Measurements from ENCODE around the gene CTIF.
"Not testable (repeated sequence)": the region's sequence is repeated elsewhere in the genome, so short reads cannot be mapped to it uniquely, and the experiment has no call there.

Gene CTIF

DNA sequence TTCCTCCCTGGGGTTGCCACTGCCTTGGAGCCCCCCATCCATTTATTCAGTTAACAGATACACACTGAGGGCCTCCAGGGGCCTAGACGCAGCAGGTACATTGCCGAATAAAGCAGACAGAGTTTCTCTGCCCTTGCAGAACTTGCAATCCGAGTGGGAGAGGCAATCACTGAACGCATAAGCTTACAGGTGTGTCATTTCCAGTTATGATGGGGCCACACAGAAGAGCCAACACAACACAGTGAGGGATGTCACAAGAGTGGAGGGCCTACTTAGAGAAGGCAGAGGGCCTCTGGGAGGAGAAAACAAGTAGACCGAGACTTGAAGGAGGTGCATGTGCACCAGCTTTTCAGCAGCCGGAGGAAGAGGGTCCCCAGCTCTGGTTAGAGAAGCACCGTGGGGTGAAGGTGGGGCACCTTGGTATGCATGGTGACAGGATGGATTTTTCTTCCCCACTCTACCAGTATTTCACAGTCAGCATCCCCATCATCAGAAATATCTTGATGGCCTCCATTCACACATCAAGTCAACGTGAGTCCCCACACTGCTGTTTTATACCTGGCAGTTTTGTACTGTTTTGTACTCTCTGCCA lies 261.0 kb downstream of the CTIF start:
- DNase-seq (ENCODE audit: low read depth in 2 of 2, low spot score in 1 of 2): no peak

DNA sequence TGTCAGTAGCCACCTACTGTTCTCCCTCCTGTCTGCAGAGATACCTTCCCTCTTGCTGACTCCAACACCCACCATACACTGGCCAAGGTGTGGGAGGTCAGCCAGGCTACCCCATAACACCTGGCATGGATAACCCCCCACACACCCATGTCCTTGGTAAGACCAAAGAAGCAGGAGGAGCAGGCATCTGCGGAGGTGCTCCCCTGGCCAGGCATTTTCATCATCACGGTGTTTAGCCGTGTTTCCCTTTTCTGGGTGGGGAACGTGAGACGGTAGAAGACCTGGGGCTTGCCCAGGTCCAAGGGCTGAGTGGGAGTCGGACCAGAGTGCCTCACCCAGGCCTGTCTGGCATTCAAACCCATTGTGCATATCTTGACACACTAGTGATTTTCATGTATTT lies 261.6 kb downstream of the CTIF start:
- DNase-seq (ENCODE audit: low read depth in 2 of 2, low spot score in 1 of 2): no peak

DNA sequence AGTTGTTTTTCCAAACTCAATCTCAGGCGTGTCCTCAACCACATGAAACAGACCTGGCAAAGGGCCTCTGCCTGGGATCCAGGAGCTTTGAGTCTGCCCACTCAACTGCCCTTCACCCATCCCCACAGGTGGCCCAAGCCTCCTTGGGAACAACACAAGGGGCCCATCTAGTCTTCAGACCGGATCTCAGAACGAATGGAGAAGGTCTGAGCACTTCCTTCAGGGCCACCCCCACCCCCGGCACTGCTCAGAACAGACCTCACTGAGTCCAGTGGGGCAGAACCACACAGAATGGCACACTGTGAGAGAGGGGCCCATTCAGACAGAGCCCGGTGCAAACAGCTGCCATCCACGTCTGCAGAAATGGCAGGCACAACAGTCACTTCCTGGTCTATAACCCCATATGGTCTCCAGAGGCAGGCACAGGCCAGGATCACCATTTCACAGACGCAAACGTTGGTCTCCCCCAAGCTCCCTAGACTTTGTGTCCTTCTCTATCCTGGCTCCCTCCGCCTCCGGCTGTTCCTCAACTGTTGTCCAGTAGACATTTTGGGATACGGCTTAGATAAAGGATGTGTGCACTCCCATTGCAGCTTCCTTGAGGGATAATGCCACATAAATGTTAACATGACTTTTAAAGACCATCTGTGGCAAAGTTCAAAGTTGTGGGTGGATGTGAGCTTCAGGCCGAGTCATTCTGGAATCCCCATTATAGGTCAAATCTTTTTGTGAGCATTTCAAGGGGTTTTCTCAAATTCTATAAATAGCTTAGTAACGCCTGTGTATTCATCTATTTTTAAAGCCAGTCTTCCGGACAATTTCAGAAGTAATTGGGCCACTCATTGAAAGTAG lies 262.3 kb downstream of the CTIF start:
- DNase-seq (ENCODE audit: low read depth in 2 of 2, low spot score in 1 of 2): no peak

DNA sequence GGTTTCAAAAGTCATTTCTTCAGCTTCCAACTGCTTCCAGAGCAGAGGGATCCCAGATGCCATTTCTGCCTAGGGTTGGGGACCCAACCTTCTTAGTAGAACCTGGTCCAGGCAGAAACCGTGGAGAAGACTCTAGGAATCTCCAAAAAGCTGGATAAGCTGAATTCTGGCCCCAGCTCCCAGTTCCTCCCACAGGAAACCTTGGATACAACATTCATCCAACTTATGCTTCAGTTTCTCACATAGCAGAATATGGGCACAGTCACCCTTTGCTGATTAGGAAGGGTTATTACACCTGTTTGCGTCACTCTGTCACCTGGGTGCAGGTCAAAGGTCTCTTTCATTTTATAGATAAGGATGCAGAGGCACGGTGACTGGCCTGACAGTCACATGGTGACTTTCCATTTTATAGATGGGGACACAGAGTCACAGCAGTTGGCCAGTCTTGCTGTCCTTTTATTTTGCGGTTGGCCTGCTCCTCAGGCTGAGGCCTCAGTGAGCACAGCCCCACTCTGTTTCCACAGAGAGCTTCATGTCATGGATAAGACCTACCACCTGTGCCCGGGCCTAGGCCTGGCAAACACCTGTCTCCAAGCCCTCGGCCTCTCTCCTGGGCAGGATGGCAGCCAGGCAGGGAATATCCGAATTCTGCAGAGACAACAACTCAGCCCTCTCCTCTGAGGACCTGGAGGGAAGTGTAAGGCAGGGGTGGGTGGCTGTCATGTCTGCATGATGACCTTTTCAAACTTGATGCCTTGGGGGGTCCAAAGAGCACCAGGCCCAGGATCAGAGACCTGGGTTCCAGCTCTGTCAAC lies 263.1 kb downstream of the CTIF start:
- no peak for DNase-seq (ENCODE audit: low read depth in 2 of 2, low spot score in 1 of 2)

DNA sequence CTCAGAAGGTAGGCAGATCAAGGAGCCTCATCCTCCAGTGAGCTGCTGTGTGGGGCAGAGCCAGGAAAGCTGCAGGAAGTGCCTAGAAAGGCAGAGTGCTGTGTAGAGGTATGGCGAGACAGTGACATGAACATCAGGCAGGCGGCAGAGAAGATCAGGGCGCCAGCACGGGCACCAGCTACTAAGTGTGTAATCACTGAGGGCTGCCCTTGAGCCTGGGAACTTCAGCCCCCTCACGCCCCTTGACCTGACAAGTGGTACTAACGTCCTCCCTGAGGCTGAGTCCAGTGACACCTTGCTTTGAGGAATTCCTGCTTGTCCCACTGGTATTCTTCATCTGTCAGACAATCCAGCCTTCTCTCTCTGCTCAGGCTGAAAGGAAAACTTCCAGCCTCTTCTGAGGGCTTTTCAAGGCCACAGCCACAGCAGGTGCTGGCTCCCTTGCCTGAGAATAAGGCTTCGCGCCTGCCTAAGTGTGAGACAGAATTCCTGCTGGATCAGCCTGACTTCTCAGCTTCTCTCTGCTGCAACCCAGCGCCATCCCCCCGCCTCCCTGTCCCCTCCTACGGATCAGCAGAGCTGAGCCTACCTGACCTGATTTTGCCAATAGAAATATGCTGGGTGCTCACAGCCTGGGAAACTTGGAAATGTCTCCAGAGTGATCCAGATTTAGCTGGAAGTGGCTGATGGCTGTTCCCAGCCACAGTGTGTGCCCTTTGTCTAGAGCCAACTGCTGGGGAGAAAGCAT lies 263.9 kb downstream of the CTIF start:
- DNase-seq (ENCODE audit: low read depth in 2 of 2, low spot score in 1 of 2): no peak

DNA sequence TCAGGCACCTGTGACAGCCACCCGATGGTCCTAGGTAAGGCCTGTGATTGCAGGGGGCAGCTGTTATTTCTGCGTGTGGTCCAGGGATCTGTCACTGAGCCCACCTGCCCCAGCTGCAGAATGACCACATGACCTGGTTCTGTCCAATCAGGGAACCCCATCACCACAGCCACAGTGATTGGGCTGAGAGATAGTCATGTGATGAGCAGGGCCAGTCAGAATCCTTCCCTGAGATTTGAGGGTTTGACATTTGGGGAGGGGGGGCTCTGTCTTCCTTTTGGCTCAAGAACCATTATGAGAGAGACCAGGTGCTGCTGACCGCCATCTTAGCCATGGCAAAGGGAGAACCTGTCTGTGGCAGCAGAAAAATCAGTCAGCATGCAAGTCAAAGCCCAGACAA lies 264.7 kb downstream of the CTIF start:
- no peak for DNase-seq (ENCODE audit: low read depth in 2 of 2, low spot score in 1 of 2)

DNA sequence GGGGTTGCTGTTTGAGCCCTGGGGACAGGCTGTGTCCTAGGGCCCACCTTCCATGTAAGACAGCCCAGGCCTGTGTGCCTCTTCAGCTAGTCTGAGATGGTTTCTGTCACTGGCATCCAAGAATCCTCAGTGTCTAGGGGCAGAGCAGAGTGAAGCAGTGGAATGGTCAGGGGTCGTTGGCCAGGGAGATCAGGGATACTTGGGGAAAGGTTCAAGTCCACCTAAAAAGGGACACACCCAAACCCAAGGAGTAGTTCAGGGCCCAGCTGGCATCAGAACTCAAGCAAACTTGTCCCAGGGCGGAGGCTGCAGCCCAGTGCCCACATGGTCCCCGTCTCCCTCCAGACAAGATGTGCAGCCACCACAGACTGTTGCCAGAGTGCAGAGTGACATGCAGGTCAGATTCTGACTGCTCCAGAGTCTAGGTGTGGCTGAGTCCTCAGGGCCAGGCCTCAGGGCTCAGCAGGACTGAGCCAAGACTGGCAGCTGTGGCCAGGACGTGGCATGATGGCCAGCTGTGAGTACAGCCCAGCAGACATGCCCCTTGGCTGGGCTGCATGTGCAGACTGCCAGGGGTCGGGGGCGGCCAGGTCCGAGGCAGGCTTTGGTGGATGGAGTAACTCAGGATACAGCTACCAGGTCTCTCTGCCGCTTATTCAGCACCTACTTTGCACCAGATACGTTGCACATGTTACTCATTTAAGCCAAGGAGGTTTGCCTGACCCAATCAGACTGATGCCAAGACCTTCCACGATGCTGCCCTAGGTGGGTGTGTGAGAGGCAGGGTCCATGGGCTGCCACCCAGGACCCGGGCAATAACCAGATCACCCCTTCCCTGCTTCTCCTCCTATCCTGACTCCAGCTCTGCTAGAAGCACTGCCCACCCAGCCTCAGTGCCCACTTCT lies 265.4 kb downstream of the CTIF start:
- DNase-seq (ENCODE audit: low read depth in 2 of 2, low spot score in 1 of 2): no peak

DNA sequence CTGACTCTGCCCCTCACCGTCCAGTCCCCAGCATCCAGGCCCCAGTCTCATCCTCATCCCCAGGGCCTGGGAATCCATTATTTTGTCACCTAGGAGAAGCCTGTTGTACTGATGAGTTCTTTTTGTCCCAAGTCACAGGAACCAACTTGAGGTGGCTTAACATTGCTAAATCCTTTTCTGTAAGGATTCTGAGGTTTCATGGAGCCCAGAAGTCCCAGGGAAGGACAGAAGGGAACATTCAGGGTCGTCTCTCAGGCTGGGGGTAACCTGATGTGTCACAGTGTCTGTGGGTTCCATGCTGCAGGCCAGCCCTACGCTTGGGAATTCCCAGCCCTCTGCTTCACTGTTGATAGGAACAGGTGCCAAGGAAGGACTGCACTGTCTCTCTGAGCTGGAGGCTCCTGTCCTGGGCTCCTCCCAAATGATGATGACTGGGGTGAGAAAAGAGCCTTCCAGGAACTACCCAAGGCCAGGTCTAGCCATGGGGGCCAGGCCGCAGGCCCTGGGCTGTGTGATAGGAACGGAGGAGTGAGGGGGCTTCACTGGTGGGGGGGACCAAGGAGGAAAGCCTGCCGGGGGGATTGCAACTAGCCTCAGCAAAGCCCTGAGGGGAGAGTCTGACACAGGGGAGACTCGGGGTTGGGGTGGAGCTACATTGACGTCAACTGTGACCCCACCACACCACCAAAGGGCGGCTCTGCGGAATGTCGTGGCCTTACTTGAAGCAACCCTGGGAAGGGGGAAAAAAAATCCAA lies 266.2 kb downstream of the CTIF start:
- DNase-seq (ENCODE audit: low read depth in 2 of 2, low spot score in 1 of 2): no peak

DNA sequence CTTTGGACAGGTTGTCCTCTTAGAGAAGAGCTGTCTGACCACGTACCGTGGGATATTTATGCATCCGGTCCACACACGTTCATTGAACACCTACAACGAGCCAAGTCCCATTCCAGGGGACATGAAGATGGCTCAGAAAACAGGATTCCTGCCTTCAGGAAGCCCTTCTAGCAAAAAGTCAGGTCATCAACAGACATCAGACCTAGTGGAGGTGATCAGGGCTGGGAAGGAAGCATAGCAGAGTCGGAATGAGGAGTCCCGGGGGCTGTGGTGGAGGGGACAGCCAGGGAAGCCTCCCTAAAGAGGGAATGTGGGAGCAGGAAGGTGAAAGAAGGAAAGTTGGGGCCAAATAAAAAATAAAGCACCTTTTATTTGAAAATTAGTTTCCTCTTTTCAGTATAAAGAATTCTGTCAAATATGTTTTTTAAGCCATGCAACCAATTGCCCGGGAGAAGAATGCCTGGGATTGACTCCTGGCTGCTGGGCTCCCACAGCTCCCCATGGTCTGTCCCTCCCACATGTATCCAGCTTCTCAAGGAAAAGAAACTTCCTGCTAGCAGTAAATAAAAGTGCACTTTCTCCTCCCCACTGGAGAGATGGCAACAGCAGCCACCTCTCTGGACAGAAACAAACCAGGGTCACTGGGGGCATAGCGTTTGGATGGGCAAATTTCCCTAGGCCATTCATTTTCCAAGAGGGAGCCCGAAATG lies 267.1 kb downstream of the CTIF start:
- no peak for DNase-seq (ENCODE audit: low read depth in 2 of 2, low spot score in 1 of 2)

DNA sequence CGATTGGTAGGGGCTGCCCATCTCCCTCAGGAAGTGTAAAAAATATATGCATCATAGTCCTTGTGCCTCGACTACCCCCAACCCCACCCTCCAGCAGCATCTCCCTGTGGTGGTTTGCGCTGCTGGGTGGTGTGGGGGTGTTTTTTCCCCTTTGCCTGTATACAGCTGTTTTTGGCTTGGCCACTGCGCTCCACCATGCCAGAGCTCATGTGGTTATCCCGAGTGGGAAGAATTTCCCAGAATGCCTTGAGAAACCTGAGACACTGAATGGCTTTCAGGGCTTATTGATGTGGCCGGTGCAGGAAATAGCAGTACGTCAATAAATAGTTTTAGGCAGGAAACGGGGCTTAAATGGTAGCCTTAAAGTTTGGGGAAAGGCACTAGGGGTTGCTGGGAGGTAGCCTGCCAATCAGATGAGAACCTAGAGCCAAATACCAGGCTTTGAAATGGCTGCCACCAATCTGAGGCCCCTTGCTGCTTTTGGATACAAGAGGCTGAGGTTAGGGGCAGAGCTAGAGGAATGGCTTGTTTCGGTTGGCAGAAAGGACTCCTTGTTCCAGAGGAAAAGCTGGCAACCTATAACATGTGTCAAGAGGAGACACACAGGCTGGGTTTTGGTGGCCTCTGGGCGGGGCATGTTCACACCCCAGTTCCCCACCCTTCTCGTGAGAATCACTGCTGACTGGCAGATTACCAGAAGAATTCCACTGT lies 267.9 kb downstream of the CTIF start:
- DNase-seq (ENCODE audit: low read depth in 2 of 2, low spot score in 1 of 2): no peak

DNA sequence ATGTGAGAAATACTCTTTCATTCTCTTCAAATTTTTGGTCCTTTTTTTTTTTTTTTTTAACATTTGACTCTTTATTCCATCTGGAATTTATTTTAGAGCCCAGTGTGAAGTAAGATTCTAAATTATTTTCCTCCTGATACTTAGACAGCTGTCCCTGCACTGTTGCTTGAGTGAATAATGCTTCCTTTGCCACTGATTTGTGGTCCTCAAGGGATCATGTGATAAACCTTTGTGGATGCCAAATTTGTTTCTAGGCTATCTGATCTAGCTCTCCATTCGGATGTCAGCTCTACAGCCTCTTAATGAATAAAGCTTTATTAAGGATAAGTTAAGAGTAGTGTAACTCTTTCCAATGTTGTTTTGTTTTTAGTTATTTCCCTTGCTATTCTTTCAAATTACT lies 269.6 kb downstream of the CTIF start:
- no peak for DNase-seq (ENCODE audit: low read depth in 2 of 2, low spot score in 1 of 2)

DNA sequence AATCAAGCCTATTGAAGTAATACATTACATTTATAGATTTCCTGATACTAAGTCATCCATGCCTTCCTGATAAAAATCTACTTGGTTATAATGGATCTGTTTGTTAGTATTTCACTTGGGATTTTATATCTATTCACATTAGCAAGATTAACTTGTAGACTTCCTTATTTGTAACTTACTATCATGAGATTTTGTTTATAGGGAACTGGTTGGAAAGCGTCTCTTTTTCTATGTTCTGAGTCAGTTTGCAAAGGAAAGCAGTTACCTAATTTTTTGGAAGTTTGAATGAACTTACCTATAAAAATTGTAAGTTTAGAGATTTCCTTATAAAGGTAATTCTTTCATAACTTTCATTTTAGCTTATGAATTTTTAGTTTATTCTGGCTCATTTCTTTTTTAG lies 270.5 kb downstream of the CTIF start:
- no peak for DNase-seq (ENCODE audit: low read depth in 2 of 2, low spot score in 1 of 2)

DNA sequence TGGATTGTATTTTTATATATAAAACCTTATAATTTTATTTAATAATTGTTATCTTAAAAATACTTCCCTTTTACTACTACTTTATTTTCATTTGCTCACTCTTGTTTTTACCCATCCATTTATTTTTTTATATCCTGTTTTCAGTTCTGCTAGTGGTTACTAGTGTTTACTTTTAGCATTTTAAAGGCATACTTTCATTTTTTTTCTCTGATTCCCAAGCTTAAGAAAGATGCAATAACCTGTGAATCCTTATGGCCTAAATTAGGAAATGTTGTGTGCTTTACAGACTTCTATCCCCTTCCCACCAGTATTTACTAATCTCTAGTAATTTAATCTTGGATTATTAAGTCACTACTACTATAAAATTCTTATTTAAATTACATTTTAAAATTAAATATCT lies 272.0 kb downstream of the CTIF start:
- no peak for DNase-seq (ENCODE audit: low read depth in 2 of 2, low spot score in 1 of 2)

DNA sequence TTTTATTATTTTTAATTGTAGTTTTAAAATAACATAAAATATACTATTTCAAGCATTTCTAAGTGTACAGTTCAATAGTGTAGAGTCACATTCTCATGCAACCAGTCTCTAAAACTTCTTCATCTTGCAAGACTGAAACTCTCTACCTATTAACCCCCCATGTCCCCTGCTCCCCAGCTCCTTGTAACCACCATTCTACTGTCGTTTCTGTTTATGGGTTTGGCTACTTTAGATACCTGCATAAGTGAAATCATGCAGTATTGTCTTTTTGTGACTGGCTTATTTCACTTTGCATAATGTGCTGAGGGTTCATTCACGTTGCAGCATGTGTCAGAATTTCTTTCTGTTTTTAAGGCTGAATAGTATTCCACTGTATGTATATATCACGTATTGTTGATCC lies 272.6 kb downstream of the CTIF start:
- DNase-seq (ENCODE audit: low read depth in 2 of 2, low spot score in 1 of 2): no peak

DNA sequence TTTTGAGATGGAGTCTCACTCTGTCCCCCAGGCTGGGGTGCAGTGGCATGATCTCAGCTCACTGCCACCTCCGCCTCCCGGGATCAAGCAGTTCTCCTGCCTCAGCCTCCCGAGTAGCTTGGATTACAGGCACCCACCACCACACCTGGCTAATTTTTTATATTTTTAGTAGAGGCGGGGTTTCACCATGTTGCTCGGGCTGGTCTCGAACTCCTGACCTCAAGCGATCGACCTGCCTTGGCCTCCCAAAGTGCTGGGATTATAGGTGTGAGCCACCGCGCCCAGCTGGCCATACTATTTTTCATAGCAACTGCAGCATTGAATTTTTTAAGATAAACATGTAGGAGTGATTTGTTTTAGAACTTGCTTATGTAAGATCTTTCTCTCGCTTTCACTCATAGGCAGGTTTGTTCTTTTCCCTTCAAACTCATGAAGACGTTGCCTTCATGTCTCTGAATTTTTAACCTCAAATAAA lies 273.2 kb downstream of the CTIF start:
- DNase-seq (ENCODE audit: low read depth in 2 of 2, low spot score in 1 of 2): not testable (repeated sequence)

DNA sequence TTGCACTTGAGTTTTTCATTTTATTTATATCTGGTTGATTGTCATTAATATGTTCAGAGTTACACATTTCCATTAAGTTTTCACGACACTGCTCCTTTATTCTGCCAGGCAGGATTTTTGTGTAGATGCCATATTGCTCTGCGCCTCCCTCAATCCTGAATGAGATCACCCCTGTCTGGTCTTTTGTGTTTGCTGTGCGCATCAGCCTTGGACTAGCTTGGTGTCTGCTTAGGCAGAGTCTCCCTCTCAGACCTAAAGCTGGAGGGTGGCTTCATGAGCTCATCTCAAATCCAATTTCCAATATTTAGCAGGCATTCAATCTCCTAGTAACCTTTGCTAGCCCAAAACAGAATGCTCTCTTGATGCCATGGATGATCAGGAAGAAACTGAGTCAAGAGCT lies 274.5 kb downstream of the CTIF start:
- no peak for DNase-seq (ENCODE audit: low read depth in 2 of 2, low spot score in 1 of 2)

DNA sequence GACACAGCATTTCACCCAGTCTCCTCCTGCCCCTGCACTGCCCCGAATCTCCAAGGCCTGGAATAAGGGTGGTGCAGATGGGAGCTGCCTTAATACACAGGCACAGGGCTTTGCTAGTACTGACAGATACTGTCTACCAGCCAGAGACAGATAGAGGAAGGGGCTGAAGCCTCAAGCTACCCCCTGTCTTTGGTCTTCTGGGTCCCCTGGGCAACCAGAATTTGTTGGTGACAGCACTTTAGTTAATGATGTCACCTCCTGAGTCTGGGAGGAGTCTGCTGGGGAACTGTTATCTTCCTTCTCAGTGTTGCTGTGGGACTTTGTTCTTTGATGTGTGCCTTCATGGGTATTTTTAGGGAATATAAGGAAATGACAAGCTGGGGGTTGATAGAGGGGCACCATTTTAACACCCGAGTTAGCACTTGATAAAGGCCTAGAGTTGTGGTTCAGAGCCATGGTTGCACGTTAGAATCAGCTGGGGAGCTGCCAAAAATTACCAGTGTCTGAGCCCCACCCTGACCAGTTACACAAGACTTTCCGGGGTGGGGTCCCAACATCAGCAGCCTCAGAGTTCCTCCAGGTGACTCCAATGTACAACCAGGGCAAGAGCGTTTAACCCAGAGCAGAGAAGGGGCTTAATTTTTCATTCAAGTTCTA lies 275.1 kb downstream of the CTIF start:
- no peak for DNase-seq (ENCODE audit: low read depth in 2 of 2, low spot score in 1 of 2)
